Mucosa of rectum (tissue), 2 donors: ENCODE measurements around the gene UQCRH.
"Not testable (repeated sequence)": the region's sequence is repeated elsewhere in the genome, so short reads cannot be mapped to it uniquely, and the experiment has no call there.

Experiments
- H3K27ac ChIP-seq, 2 donors: one replicate each; pipeline ENCODE4 v1.7.0; 2013; ENCODE audit warnings: inconsistent platforms in 2 of 2, low read depth in 2 of 2, low read length in 2 of 2
- H3K27me3 ChIP-seq, 2 donors: one replicate each; pipeline ENCODE4 v1.7.0; 2013; ENCODE audit warnings: low read length in 2 of 2; ENCODE audit not compliant: control insufficient read depth in 2 of 2, insufficient read depth in 2 of 2
- H3K36me3 ChIP-seq, 2 donors: one replicate each; pipeline ENCODE4 v1.7.0; 2013; ENCODE audit warnings: low read length in 2 of 2; ENCODE audit not compliant: control insufficient read depth in 2 of 2, insufficient read depth in 2 of 2
- H3K4me1 ChIP-seq, 2 donors: one replicate each; pipeline ENCODE4 v1.7.0; 2013; ENCODE audit warnings: low read length in 2 of 2, mild to moderate bottlenecking in 1 of 2; ENCODE audit not compliant: control insufficient read depth in 2 of 2, insufficient read depth in 2 of 2
- H3K4me3 ChIP-seq, 2 donors: one replicate each; pipeline ENCODE4 v1.7.0; 2013; ENCODE audit warnings: low read length in 2 of 2
- H3K9ac ChIP-seq, 2 donors: one replicate each; pipeline ENCODE4 v1.7.0; 2013; ENCODE audit warnings: low read length in 2 of 2, low read depth in 1 of 2, mild to moderate bottlenecking in 1 of 2
- H3K9me3 ChIP-seq, 2 donors: one replicate each; pipeline ENCODE4 v1.7.0; 2013; ENCODE audit warnings: low read length in 2 of 2; ENCODE audit not compliant: control insufficient read depth in 2 of 2
- donor health status: healthy.
- donor health status: Normal muscosa, but diverticular disease.

Gene UQCRH

DNA sequence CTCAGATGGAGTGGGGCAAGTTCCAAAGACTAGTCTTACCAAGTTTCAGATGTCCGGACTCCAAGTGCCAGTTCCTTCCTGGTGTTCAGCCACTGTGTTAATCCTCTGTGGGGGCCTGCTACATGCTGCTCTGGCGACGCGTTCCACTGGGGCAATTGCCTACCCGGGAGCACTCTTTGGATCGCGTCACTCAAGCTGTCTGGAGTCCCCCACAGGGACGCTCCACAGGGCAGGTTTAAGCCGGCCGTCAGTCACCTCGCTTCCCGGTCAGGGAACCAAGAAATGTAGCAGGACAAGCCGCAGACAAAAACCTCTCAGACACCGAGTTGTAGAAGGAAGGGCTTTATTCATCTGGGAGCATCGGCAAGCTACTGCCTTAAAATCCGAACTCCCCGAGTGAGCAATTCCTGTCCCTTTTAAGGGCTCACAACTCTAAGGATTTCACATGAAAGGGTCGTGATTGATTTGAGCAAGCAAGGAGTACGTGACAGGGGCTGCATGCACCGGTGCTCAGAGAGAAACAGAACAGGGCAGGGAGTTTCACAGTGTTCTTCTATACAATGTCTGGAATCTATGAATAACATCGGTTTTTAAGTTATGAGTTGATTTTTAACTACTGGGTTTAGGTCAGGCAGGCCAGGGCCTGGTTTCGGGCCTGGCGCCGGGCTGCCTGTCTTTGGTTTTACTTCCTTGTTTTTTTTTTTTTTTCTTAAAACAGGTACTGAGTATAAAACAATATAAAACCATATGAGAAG, 28.5 kb downstream of the UQCRH start:
- H3K27ac ChIP-seq, result peak overlapping the region in 1 of 2 donors; percentile 35
- not testable (repeated sequence) for H3K9me3 ChIP-seq, H3K27me3 ChIP-seq, H3K4me1 ChIP-seq, H3K36me3 ChIP-seq, H3K4me3 ChIP-seq
- peak overlapping the region in 1 of 2 donors; percentile 28 for H3K9ac ChIP-seq

- no peaks in the 10 kb centered on the region for H3K36me3 ChIP-seq
- peaks cover 0 to 3% of the 10 kb centered on the region in 2 donors for H3K4me1 ChIP-seq
- no peaks in the 10 kb centered on the region for H3K9me3 ChIP-seq
- H3K9ac ChIP-seq, result no peak overlapping the region
- no peak overlapping the region for H3K27ac ChIP-seq
- no peak overlapping the region for H3K4me3 ChIP-seq
- no peaks in the 10 kb centered on the region for H3K27me3 ChIP-seq
These were observed 30.0 kb downstream of the UQCRH start for GRCh38 chr1:46333300-46334029.

DNA sequence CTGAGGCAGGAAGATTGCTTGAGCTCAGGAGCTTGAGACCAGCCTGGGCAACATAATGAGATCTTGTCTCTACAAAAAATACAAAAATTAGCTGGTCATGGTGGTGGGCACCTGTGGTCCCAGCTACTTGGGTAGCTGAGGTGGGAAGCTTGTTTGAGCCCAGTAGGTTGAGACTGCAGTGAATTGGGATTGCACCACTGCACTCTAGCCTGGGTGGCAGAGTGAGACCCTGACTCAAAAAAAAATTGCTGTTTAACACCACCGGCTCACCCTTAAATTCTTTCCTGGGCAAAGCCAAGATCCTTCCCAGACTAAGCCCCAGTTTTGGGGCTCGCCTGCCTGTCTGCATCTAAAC, 30.5 kb downstream of the UQCRH start:
- H3K27me3 ChIP-seq, result no peaks in the 10 kb centered on the region
- H3K4me3 ChIP-seq, result no peak overlapping the region
- H3K9ac ChIP-seq, result no peak overlapping the region
- no peaks in the 10 kb centered on the region for H3K36me3 ChIP-seq
- H3K27ac ChIP-seq, result no peak overlapping the region
- H3K4me1 ChIP-seq, result peaks cover 0 to 3% of the 10 kb centered on the region in 2 donors
- no peaks in the 10 kb centered on the region for H3K9me3 ChIP-seq

- Histone ChIP-seq H3K9me3 (no peaks in the 10 kb centered on the region), H3K4me1 (peaks cover 4 to 5% of the 10 kb centered on the region in 2 donors), H3K4me3 (no peak overlapping the region), H3K9ac (no peak overlapping the region), H3K27ac (no peak overlapping the region), H3K27me3 (no peaks in the 10 kb centered on the region), H3K36me3 (no peaks in the 10 kb centered on the region)
These were observed 31.6 kb downstream of the UQCRH start for GRCh38 chr1:46335081-46335480.

DNA sequence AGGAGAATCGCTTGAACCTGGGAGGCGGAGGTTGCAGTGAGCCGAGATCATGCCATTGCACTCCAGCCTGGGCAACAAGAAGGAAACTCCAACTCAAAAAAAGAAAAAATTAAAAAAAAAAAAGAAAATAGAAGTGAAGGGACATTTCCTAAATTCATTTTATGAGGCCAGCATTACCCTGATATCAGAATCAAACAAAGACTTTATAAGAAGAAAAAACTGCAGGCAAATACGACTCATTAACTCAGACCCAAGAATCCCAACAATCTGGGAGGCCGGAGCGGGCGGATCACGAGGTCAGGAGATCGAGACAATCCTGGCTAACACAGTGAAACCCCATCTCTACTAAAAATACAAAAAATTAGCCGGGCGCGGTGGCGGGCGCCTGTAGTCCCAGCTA, 33.9 kb downstream of the UQCRH start:
- not testable (repeated sequence) for H3K27me3 ChIP-seq, H3K27ac ChIP-seq, H3K9me3 ChIP-seq, H3K9ac ChIP-seq, H3K36me3 ChIP-seq, H3K4me3 ChIP-seq
- peaks cover 4 to 12% of the 10 kb centered on the region in 2 donors for H3K4me1 ChIP-seq

GRCh38 chr1:46340404-46341221, 37.1 kb downstream of the UQCRH start, which contains the start of gene NSUN4:
TSS of gene NSUN4 (plus strand) at chr1:46340807. CDS start at chr1:46340827, 20 bp downstream.
- peaks cover 13 to 20% of the 10 kb centered on the region in 2 donors for H3K36me3 ChIP-seq
- H3K27me3 ChIP-seq, result no peaks in the 10 kb centered on the region
- peak within 1 kb of the TSS; percentile 92 to 94 for H3K4me3 ChIP-seq

DNA sequence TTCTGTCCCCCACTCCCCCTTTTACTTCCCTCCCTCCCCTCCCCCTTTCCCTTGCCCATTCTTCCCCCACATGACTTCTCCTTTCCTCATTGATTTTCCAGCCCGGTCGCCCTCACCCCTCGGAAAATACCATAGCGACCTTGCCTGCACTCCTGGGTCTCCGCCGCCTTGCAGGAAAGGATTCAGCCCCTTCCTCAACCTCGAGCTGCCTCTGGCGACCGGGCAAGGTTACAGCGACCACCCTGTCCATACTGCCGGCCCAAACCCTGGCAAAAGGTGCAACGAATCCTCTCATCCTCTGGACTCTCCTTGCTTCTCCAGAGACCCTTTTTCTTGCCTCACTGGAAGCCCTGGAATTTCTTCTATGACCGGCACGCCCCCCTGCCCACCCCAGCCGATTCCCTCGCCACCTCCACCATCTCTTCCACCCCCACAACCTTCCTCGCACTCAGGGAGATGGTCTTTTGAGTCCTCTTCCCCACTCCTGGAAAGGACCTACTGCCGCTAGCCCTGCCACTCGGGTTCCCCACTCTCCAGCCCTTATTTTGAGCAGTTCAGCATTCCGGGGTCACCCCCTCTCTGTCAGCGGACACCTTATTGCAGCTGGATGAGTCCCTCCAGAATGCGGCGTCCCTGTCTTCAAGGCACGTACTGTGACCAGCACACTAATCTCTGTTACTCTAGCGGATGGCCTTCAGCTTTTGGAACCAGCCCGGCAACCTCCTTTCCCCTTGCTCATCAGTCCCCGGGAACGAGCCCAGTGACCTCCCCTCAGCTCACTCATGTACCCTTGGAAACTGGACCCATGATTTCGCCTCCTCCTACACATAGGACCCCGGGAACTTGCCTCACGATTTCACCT, 38.0 kb downstream of the UQCRH start:
- Histone ChIP-seq H3K4me3 (peak overlapping the region; percentile 92 to 94), H3K4me1 (peaks cover 4 to 9% of the 10 kb centered on the region in 2 donors), H3K9ac (peak overlapping the region; percentile 83 to 99), H3K27ac (peak overlapping the region; percentile 94 to 97), H3K9me3 (no peaks in the 10 kb centered on the region), H3K27me3 (no peaks in the 10 kb centered on the region), H3K36me3 (peaks cover 13 to 21% of the 10 kb centered on the region in 2 donors)

More at GRCh38 chr1:46340404-46341221, 37.1 kb downstream of the UQCRH start, which contains the start of gene NSUN4:
- no peaks in the 10 kb centered on the region for H3K9me3 ChIP-seq
- peak within 1 kb of the TSS; percentile 94 to 97 for H3K27ac ChIP-seq
- peak within 1 kb of the TSS; percentile 83 to 99 for H3K9ac ChIP-seq
- peaks cover 4 to 9% of the 10 kb centered on the region in 2 donors for H3K4me1 ChIP-seq

DNA sequence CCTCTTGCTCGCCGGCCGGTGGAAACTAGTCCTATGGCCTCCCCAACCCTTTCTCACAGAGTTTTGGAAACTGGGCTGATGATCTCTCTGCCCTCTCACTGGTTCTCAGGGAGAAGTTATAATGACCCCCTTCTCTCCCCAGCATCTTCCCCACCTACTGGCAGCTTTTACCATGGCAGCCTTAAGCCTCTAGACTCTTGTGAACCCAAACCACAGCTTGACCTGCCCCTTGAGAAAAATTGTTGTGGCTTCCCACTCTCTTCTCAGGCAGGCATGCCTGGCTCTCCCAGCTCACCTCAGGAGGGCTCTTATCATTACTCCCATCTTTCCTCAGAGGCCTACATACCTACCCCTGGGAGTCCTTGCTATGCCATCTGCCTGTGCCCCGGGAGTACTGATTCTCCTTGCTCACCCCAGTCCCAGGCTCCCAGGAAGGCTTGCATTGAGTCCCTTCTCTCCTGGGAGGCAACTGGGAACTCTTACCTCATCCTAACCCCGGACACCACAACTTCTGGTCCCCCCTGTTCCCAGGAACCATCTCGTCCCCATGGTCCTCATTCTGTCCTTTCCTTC, 38.7 kb downstream of the UQCRH start:
- H3K4me1 ChIP-seq, result peaks cover 4 to 9% of the 10 kb centered on the region in 2 donors
- H3K4me3 ChIP-seq, result no peak overlapping the region
- H3K9ac ChIP-seq, result no peak overlapping the region
- no peak overlapping the region for H3K27ac ChIP-seq
- H3K9me3 ChIP-seq, result no peaks in the 10 kb centered on the region
- peaks cover 17 to 28% of the 10 kb centered on the region in 2 donors for H3K36me3 ChIP-seq
- H3K27me3 ChIP-seq, result no peaks in the 10 kb centered on the region

DNA sequence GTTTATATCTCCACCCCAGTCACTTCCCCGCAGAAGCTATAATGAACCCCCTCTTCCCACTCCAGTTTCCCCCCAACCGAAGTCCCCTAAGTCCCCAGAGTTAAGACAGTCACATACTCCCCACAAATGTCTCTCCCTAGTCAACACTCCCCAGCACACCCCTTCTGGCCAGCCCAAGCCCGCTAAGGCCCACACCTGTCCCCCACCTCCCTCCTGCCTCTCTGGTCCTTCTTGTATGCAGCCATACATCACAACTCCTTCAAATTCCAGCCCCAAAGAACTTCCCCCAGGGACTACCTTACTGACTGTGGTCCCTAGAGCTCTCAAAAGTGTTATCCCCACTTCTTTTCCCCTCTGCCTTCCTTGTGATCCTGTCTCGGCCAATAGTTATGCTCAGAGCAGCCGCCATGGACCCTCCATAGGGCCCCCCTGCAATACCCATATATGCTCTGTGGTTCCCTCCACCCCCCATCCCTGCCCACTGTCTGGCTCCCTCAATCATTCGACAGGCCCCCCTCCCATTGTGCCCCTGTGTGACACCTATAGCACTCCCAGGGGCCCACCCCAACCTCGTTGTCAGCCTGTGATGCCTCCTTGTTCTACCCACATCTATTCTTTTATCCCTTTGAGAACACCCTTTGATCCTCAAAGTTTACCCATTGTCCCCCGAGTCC, 39.3 kb downstream of the UQCRH start:
- H3K27me3 ChIP-seq, result no peaks in the 10 kb centered on the region
- peaks cover 22 to 32% of the 10 kb centered on the region in 2 donors for H3K36me3 ChIP-seq
- peaks cover 4 to 9% of the 10 kb centered on the region in 2 donors for H3K4me1 ChIP-seq
- H3K4me3 ChIP-seq, result no peak overlapping the region
- H3K9me3 ChIP-seq, result no peaks in the 10 kb centered on the region
- no peak overlapping the region for H3K9ac ChIP-seq
- no peak overlapping the region for H3K27ac ChIP-seq
